GM13977 (cell line): Measurements from ENCODE around the gene NIM1K.

Experiments used
- DNase-seq: peaks from one replicate; pipeline ENCODE4 v3.0.0; 2012; ENCODE audit warnings: low spot score
- CTCF ChIP-seq: IDR thresholded peaks from 2 replicates; pipeline ENCODE4 v1.5.1; 2012; ENCODE audit warnings: mild to moderate bottlenecking, control low read depth; ENCODE audit not compliant: insufficient read depth; ENCODE audit errors: extremely low read depth, missing control alignments
- in situ Hi-C: fragments of 300-500 bp; cut with MboI; formaldehyde crosslinking; loops from one replicate; pipeline ENCODE4 v1.12.0; 2022; ENCODE audit warnings: low sequenced_read_pairs, low pct_unique_long_range_greater_than_20kb, mixed read lengths, inconsistent platforms; ENCODE audit not compliant: unreplicated experiment

Gene NIM1K

GRCh38 chr5:43231977-43232376 is 40.0 kb downstream of the NIM1K start:
- DNase-seq = no peak
- TF ChIP-seq CTCF = peak; percentile 26
- in situ Hi-C loops = no loop called here

GRCh38 chr5:43232943-43233833 is 41.2 kb downstream of the NIM1K start:
- in situ Hi-C loops = no loop called here
- no peak for TF ChIP-seq CTCF
- DNase-seq = no peak

GRCh38 chr5:43233946-43234345 is 41.9 kb downstream of the NIM1K start:
- peak; percentile 38 for DNase-seq
- in situ Hi-C loops = no loop called here
- TF ChIP-seq CTCF = no peak

- in situ Hi-C loops = no loop called here
- DNase-seq = no peak
Measured at GRCh38 chr5:43236653-43237355, 44.8 kb downstream of the NIM1K start.

GRCh38 chr5:43242196-43242595 is 50.2 kb downstream of the NIM1K start:
- DNase-seq = no peak
- in situ Hi-C loops = no loop called here
- no peak for TF ChIP-seq CTCF

More at GRCh38 chr5:43236653-43237355, 44.8 kb downstream of the NIM1K start:
- TF ChIP-seq CTCF = no peak

GRCh38 chr5:43243270-43243669 is 51.2 kb downstream of the NIM1K start:
- no peak for TF ChIP-seq CTCF
- in situ Hi-C loops = no loop called here
- no peak for DNase-seq
